Hepatocyte (in vitro differentiated cells): ENCODE measurements around the gene TEX261. TPM values are rescaled to one million over a fixed set of nuclear protein-coding genes. Genes with fewer than 3 reads are reported as not detected.

Source experiments
- DNase-seq: peaks from one replicate; pipeline ENCODE4 v3.0.0-alpha.2; 2016; ENCODE audit warnings: low spot score
- H2AFZ ChIP-seq: fragments of 200-600 bp; sonication (generic); 2 replicates; pipeline ENCODE4 v1.6.0; 2016; ENCODE audit warnings: antibody characterized with exemption, mild to moderate bottlenecking
- H3K27ac ChIP-seq: fragments of 200-600 bp; sonication (generic); 2 replicates; pipeline ENCODE4 v1.5.1; 2016; ENCODE audit warnings: mild to moderate bottlenecking
- H3K27me3 ChIP-seq: fragments of 200-600 bp; sonication (generic); 2 replicates; pipeline ENCODE4 v1.6.1; 2016
- H3K36me3 ChIP-seq: fragments of 200-600 bp; sonication (generic); replicated peaks from 2 replicates; pipeline ENCODE4 v1.5.1; 2016; ENCODE audit warnings: low read depth; ENCODE audit not compliant: insufficient read depth
- H3K4me1 ChIP-seq: fragments of 200-600 bp; sonication (generic); 2 replicates; pipeline ENCODE4 v1.5.1; 2016; ENCODE audit warnings: mild to moderate bottlenecking, moderate library complexity; ENCODE audit not compliant: insufficient read depth
- H3K4me2 ChIP-seq: fragments of 200-600 bp; sonication (generic); 2 replicates; pipeline ENCODE4 v1.6.0; 2016
- H3K4me3 ChIP-seq: fragments of 200-600 bp; sonication (generic); 2 replicates; pipeline ENCODE4 v1.5.1; 2016; ENCODE audit warnings: mild to moderate bottlenecking
- H3K79me2 ChIP-seq: fragments of 200-600 bp; sonication (generic); 2 replicates; pipeline ENCODE4 v1.6.0; 2017; ENCODE audit warnings: mild to moderate bottlenecking
- H3K9me2 ChIP-seq: fragments of 200-600 bp; sonication (generic); replicated peaks from 2 replicates; pipeline ENCODE4 v1.6.0; 2017; ENCODE audit warnings: mild to moderate bottlenecking; ENCODE audit not compliant: insufficient read depth
- H3K9me3 ChIP-seq: fragments of 200-600 bp; sonication (generic); 2 replicates; pipeline ENCODE4 v1.5.1; 2016; ENCODE audit warnings: low read depth, mild to moderate bottlenecking
- H4K20me1 ChIP-seq: fragments of 200-600 bp; sonication (generic); 2 replicates; pipeline ENCODE4 v1.6.0; 2016; ENCODE audit warnings: mild to moderate bottlenecking; ENCODE audit not compliant: insufficient read depth, poor library complexity, severe bottlenecking
- CTCF ChIP-seq: fragments of 200-600 bp; sonication (generic); IDR thresholded peaks from 2 replicates; pipeline ENCODE4 v1.5.1; 2016; ENCODE audit warnings: antibody characterized with exemption, mild to moderate bottlenecking; ENCODE audit not compliant: poor library complexity
- EZH2 ChIP-seq: fragments of 200-600 bp; sonication (generic); IDR thresholded peaks from 2 replicates; pipeline ENCODE4 v1.6.1; 2016; ENCODE audit warnings: antibody characterized with exemption, mild to moderate bottlenecking, borderline replicate concordance
- EZH2phosphoT487 ChIP-seq: fragments of 200-600 bp; sonication (generic); IDR thresholded peaks from one replicate; pipeline ENCODE4 v1.6.1; 2018; ENCODE audit warnings: antibody characterized with exemption, mild to moderate bottlenecking, low read depth, moderate library complexity; ENCODE audit not compliant: unreplicated experiment, severe bottlenecking
- WGBS: methylation state at CpG from one replicate; pipeline ENCODE4 v1.1.6; 2016; ENCODE audit warnings: low lambda C conversion rate; ENCODE audit errors: missing lambda C conversion rate; 5-methylcytosine and 5-hydroxymethylcytosine counted together
- polyA plus RNA-seq: library from polyadenylated mRNA; unstranded; fragments of >200 nt; fragmentation: Nextera tagmentation; extraction: Ambion mirVana; gene quantifications from 2 replicates; pipeline ENCODE4 v1.2.1, GENCODE V29; 2016
- total RNA-seq: library from RNA; depleted of rRNA; stranded (reverse); fragments of >200 nt; gene quantifications from 2 replicates; pipeline ENCODE4 v1.2.3, GENCODE V29; 2014

The TEX261 gene
- total and polyA plus RNA-seq, 2 experiments from 2014 or later, result 41.5 to 81.0 TPM

GRCh38 chr2:70962211-70962884 lies 32.3 kb downstream of the TEX261 start:
- no peak overlapping the region for H2AFZ ChIP-seq
- no peaks in the 10 kb centered on the region for H4K20me1 ChIP-seq
- WGBS, result 82% methylated on average over 12 of the region's 12 CpGs
- no peak overlapping the region for H3K4me3 ChIP-seq
- DNase-seq, result peak; percentile 3
- no peak for TF ChIP-seq CTCF
- no peak for TF ChIP-seq EZH2phosphoT487
- TF ChIP-seq EZH2, result no peak
- no peak overlapping the region for H3K4me2 ChIP-seq
- no peaks in the 10 kb centered on the region for H3K36me3 ChIP-seq
- no peaks in the 10 kb centered on the region for H3K9me2 ChIP-seq
- H3K27me3 ChIP-seq, result peaks cover 40% of the 10 kb centered on the region
- H3K9me3 ChIP-seq, result no peaks in the 10 kb centered on the region
- H3K79me2 ChIP-seq, result no peaks in the 10 kb centered on the region
- H3K4me1 ChIP-seq, result no peaks in the 10 kb centered on the region
- no peak overlapping the region for H3K27ac ChIP-seq

GRCh38 chr2:70961648-70961994 lies 33.1 kb downstream of the TEX261 start:
- 69% methylated on average over 4 of the region's 4 CpGs for WGBS
- no peak for TF ChIP-seq CTCF
- TF ChIP-seq EZH2, result no peak
- no peak for TF ChIP-seq EZH2phosphoT487
- Histone ChIP-seq H3K79me2 (no peaks in the 10 kb centered on the region), H3K4me1 (no peaks in the 10 kb centered on the region), H3K4me3 (no peak overlapping the region), H2AFZ (no peak overlapping the region), H3K27me3 (peaks cover 34% of the 10 kb centered on the region), H3K9me3 (no peaks in the 10 kb centered on the region), H3K36me3 (no peaks in the 10 kb centered on the region), H3K27ac (no peak overlapping the region), H4K20me1 (no peaks in the 10 kb centered on the region), H3K9me2 (no peaks in the 10 kb centered on the region), H3K4me2 (no peak overlapping the region)
- DNase-seq, result no peak

GRCh38 chr2:70960833-70961647 lies 33.6 kb downstream of the TEX261 start:
- no peaks in the 10 kb centered on the region for H3K79me2 ChIP-seq
- H3K27ac ChIP-seq, result no peak overlapping the region
- H3K27me3 ChIP-seq, result peaks cover 38% of the 10 kb centered on the region
- no peak overlapping the region for H2AFZ ChIP-seq
- no peaks in the 10 kb centered on the region for H3K9me3 ChIP-seq
- DNase-seq, result peak; percentile 3
- no peaks in the 10 kb centered on the region for H3K4me1 ChIP-seq
- H3K36me3 ChIP-seq, result no peaks in the 10 kb centered on the region
- WGBS, result 77% methylated on average over 13 of the region's 14 CpGs
- TF ChIP-seq EZH2phosphoT487, result no peak
- no peak for TF ChIP-seq CTCF
- TF ChIP-seq EZH2, result no peak
- H3K9me2 ChIP-seq, result no peaks in the 10 kb centered on the region
- no peak overlapping the region for H3K4me3 ChIP-seq
- no peak overlapping the region for H3K4me2 ChIP-seq
- no peaks in the 10 kb centered on the region for H4K20me1 ChIP-seq
